MCF 10A (cell line): ENCODE measurements around the gene CYFIP1. TPM values are rescaled to one million over a fixed set of nuclear protein-coding genes. Genes with fewer than 3 reads are reported as not detected.

Experiments
- BruUV-seq: library from RNA; stranded (reverse); fragments of 400-500 nt; replicated peaks from 2 replicates; lab custom pipeline; 2021; lab: Mats Ljungman, UMichigan
- CTCF ChIA-PET: fragments of 300-600 bp; sonication (Branson Sonifier 250); formaldehyde crosslinking; extraction: SDS; loops from one replicate; lab custom pipeline; 2021; ENCODE audit warnings: antibody characterized with exemption, inconsistent platforms; lab: Yijun Ruan, JAX
- POLR2A ChIA-PET: fragments of 300-600, 350-650 bp; sonication (Branson Sonifier 250); formaldehyde crosslinking; extraction: SDS; loops from one replicate; lab custom pipeline; 2020; ENCODE audit warnings: antibody characterized with exemption, inconsistent platforms; lab: Yijun Ruan, JAX
- DNase-seq: peaks from one replicate; pipeline ENCODE4 v3.0.0-alpha.2; 2018; ENCODE audit not compliant: unreplicated experiment
- H3K27ac Mint-ChIP-seq: one replicate; pipeline ENCODE4 v1.8.0; 2022; ENCODE audit warnings: mild to moderate bottlenecking, low read depth, mixed read lengths; ENCODE audit not compliant: unreplicated experiment
- H3K27me3 Mint-ChIP-seq: one replicate; pipeline ENCODE4 v1.8.0; 2022; ENCODE audit warnings: mixed read lengths; ENCODE audit not compliant: insufficient read depth, unreplicated experiment
- H3K36me3 Mint-ChIP-seq: one replicate; pipeline ENCODE4 v1.8.0; 2022; ENCODE audit warnings: mild to moderate bottlenecking, moderate library complexity, mixed read lengths; ENCODE audit not compliant: insufficient read depth, unreplicated experiment
- H3K4me1 Mint-ChIP-seq: one replicate; pipeline ENCODE4 v1.8.0; 2022; ENCODE audit warnings: mixed read lengths; ENCODE audit not compliant: insufficient read depth, unreplicated experiment
- H3K4me3 Mint-ChIP-seq: one replicate; pipeline ENCODE4 v1.8.0; 2022; ENCODE audit warnings: mild to moderate bottlenecking, moderate library complexity, mixed read lengths; ENCODE audit not compliant: unreplicated experiment
- H3K9me3 Mint-ChIP-seq: one replicate; pipeline ENCODE4 v1.8.0; 2022; ENCODE audit warnings: mixed read lengths; ENCODE audit not compliant: unreplicated experiment
- intact Hi-C: fragments of 100-400 bp; cut with micrococcal nuclease; formaldehyde crosslinking; loops from 2 replicates; pipeline ENCODE4 v1.14.1; 2022
- total RNA-seq: library from RNA; stranded (reverse); gene quantifications from 2 replicates; pipeline ENCODE4 v1.2.3, GENCODE V29; 2022
- TF ChIP-seq, protein P1 (sequence below): fragments of 200-600 bp; IDR thresholded peaks from one replicate; pipeline ENCODE4 v1.8.0; 2022; ENCODE audit warnings: antibody characterized with exemption, mild to moderate bottlenecking; ENCODE audit not compliant: unreplicated experiment

Gene CYFIP1
- total RNA-seq, 1 experiment from 2014 or later: 99.1 TPM

DNA sequence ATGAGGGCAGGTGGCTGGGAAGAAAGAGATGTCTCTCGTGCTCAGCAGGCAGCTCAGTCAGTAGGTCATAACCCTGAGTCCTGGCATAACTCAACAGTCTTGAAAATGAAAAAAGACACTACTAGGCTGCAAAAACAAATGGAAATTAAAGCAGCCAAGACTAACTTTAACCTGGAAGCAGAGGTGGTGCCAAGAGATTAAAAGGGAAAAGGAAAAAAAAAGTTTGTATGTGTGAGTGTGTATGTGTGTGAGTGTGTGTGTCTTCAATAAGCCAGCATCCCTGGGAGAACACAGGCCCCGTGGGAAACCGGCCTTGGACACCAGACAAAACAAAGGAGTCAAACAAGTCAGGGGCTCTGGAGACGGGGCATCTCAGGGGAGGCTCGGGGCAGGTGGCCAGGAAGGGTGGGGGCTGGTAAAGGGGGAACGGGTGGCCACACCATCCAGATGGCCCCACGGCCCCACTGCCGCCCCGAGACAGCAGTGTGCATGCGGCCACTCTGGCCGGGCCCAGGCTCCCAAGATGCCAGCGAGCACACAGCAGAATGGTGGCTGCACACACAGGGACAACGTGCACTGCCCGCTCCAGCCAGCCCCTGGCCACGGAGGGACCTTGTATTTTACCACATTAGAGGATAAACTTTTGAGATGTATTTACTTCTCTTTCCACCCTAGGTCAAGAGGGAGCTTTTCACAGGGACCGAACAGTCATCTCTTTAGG is 23.8 kb downstream of the CYFIP1 start:
- no peak for DNase-seq
- POLR2A ChIA-PET: no interaction called here
- TF ChIP-seq, protein P1, sequence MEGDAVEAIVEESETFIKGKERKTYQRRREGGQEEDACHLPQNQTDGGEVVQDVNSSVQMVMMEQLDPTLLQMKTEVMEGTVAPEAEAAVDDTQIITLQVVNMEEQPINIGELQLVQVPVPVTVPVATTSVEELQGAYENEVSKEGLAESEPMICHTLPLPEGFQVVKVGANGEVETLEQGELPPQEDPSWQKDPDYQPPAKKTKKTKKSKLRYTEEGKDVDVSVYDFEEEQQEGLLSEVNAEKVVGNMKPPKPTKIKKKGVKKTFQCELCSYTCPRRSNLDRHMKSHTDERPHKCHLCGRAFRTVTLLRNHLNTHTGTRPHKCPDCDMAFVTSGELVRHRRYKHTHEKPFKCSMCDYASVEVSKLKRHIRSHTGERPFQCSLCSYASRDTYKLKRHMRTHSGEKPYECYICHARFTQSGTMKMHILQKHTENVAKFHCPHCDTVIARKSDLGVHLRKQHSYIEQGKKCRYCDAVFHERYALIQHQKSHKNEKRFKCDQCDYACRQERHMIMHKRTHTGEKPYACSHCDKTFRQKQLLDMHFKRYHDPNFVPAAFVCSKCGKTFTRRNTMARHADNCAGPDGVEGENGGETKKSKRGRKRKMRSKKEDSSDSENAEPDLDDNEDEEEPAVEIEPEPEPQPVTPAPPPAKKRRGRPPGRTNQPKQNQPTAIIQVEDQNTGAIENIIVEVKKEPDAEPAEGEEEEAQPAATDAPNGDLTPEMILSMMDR: no peak
- no peaks in the 10 kb centered on the region for H3K27me3 Mint-ChIP-seq
- H3K4me3 Mint-ChIP-seq: no peak overlapping the region
- no TSS peak for BruUV-seq
- H3K27ac Mint-ChIP-seq: no peak overlapping the region
- intact Hi-C loops: no loop called here
- CTCF ChIA-PET: interaction anchor here (1.5 kb wide), 1 partner anchor 21 kb away, joined by 5 read pairs; no protein-coding TSS in a partner anchor
- H3K9me3 Mint-ChIP-seq: no peaks in the 10 kb centered on the region
- peaks cover 23% of the 10 kb centered on the region for H3K36me3 Mint-ChIP-seq
- peaks cover 6% of the 10 kb centered on the region for H3K4me1 Mint-ChIP-seq

DNA sequence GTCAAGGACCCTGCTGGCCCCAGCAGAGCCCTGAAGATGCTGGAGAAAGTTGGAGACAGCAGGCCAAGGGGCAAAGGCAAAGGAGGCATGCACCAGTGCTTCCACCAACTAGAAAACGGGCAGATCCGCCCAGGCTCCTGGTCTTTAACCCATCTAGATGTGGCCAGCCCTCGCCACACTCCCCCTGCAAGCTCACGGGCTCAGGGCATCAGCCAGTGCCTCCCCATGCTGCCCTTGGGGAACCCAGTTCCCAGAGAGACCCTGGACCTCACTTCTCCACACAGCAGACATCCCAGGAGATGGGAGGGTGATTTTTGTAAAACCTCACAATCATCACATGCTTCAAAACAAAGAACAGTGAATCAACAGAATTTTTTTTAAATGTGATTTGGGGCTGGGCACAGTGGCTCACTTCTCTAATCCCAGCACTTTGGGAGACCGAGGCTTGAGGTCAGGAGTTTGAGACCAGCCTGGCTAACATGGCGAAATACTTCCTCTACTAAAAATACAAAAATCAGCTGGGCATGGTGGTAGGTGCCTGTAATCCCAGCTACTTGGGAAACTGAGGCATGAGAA is 24.5 kb downstream of the CYFIP1 start:
- no peaks in the 10 kb centered on the region for H3K27me3 Mint-ChIP-seq

DNA sequence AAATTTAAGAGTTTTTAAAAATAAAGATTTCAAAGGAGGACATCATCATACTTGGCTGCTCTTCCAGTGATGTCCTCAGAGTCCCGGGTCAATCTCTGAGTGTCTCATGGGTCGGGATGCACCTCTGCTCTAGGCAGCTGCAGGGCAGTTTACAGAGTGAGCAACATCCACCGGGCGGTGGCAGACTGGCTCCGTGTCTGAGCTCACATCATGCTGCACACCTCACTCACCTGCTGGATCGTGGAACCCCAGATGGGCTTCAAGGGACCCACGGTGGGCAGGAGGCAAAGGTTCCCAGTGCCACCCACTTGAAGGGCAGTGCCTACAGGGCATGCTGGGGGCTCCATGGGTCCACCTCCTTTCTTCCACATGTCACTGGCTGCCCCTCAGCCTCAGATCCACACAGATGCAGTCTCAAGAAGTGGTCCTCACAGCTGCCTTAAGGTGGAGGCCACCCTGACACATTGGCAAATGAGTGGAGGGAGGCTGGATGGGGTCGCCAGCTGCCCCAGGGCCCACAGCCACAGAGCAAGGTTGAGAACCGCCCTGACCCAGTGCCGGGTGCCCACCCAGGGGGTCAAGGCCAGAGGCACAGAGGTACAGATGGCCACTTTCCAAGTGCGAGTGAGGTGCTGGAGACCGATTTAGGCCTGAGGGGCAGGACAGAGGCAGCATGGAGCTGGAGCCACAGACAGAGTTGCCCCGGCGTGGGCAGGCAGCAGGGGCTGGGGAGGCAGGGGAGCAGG is 25.2 kb downstream of the CYFIP1 start:
- intact Hi-C loops: no loop called here
- H3K9me3 Mint-ChIP-seq: no peaks in the 10 kb centered on the region
- CTCF ChIA-PET: no interaction called here

More for the DNA sequence above, 24.5 kb downstream of the CYFIP1 start:
- Mint-ChIP-seq H3K36me3 (peaks cover 23% of the 10 kb centered on the region), H3K4me1 (peaks cover 6% of the 10 kb centered on the region), H3K27ac (no peak overlapping the region), H3K9me3 (no peaks in the 10 kb centered on the region), H3K4me3 (no peak overlapping the region)
- CTCF ChIA-PET: no interaction called here
- TF ChIP-seq, protein P1: no peak
- no peak for DNase-seq
- intact Hi-C loops: no loop called here
- BruUV-seq: no TSS peak
- POLR2A ChIA-PET: no interaction called here

More for the DNA sequence above, 25.2 kb downstream of the CYFIP1 start:
- TF ChIP-seq, protein P1: no peak
- peaks cover 2% of the 10 kb centered on the region for H3K4me1 Mint-ChIP-seq
- POLR2A ChIA-PET: interaction anchor here (0.6 kb wide), 1 partner anchor 97 kb away, joined by 3 read pairs; no protein-coding TSS in a partner anchor
- BruUV-seq: no TSS peak
- H3K36me3 Mint-ChIP-seq: peaks cover 23% of the 10 kb centered on the region
- H3K4me3 Mint-ChIP-seq: no peak overlapping the region
- no peak for DNase-seq
- H3K27ac Mint-ChIP-seq: no peak overlapping the region
- no peaks in the 10 kb centered on the region for H3K27me3 Mint-ChIP-seq
